Activated T-cell treated with anti-CD3 and anti-CD28 coated beads, Interleukin-2, amount 50 U/mL, for 48 hours (primary cell): ENCODE data around the gene MGAT4B.

Source experiments
- DNase-seq, 2 experiments: peaks; one replicate each; pipeline ENCODE4 v3.0.0-alpha.2; 2020

The MGAT4B gene

GRCh38 chr5:179825655-179826182, 19.1 kb upstream of the MGAT4B start:
- no peak for DNase-seq

- no peak for DNase-seq
Measured at GRCh38 chr5:179824745-179825112, 18.1 kb upstream of the MGAT4B start.

- DNase-seq, result no peak
Measured at GRCh38 chr5:179823937-179824744, 17.5 kb upstream of the MGAT4B start.

GRCh38 chr5:179822444-179822990, 15.9 kb upstream of the MGAT4B start:
- DNase-seq, result no peak

- DNase-seq, result no peak
Measured at GRCh38 chr5:179822059-179822432, 15.4 kb upstream of the MGAT4B start.

- DNase-seq, result peak; percentile 84 to 90
Measured at GRCh38 chr5:179821298-179822058, 14.8 kb upstream of the MGAT4B start.

GRCh38 chr5:179820483-179821297, 14.0 kb upstream of the MGAT4B start, which contains the start of gene SQSTM1:
Gene SQSTM1 (plus strand): TSS chr5:179820905. CDS start chr5:179820937, 32 bp downstream.
- DNase-seq, result peak; percentile 85 to 90

GRCh38 chr5:179820127-179820482, 13.4 kb upstream of the MGAT4B start:
- DNase-seq, result peak in 1 of 2 experiments; percentile 59

GRCh38 chr5:179819296-179820126, 12.8 kb upstream of the MGAT4B start:
- DNase-seq, result peak; percentile 65 to 75

GRCh38 chr5:179818746-179819295, 12.2 kb upstream of the MGAT4B start:
- peak; percentile 85 to 88 for DNase-seq

- DNase-seq, result no peak
Measured at GRCh38 chr5:179817890-179818745, 11.5 kb upstream of the MGAT4B start.

GRCh38 chr5:179817470-179817840, 10.8 kb upstream of the MGAT4B start:
- DNase-seq, result no peak

GRCh38 chr5:179816796-179817469, 10.3 kb upstream of the MGAT4B start:
- no peak for DNase-seq

- DNase-seq, result no peak
Measured at GRCh38 chr5:179816401-179816795, 9.7 kb upstream of the MGAT4B start.

GRCh38 chr5:179815491-179816249, 9.0 kb upstream of the MGAT4B start:
- DNase-seq, result no peak

GRCh38 chr5:179814090-179814489, 7.4 kb upstream of the MGAT4B start:
- DNase-seq, result no peak

GRCh38 chr5:179812997-179813607, 6.4 kb upstream of the MGAT4B start:
- DNase-seq, result no peak

GRCh38 chr5:179812135-179812825, 5.6 kb upstream of the MGAT4B start:
- DNase-seq, result no peak
